DOHH2 (cell line): Measurements from ENCODE around the gene SEZ6.
"Not testable (repeated sequence)": the region's sequence is repeated elsewhere in the genome, so short reads cannot be mapped to it uniquely, and the experiment has no call there.

Experiments
- H3F3A ChIP-seq: fragments of 200-600 bp; sonication (generic), shearing (Covaris generic); 2 replicates; pipeline ENCODE4 v1.6.0; 2016; ENCODE audit warnings: antibody characterized with exemption, mild to moderate bottlenecking; ENCODE audit not compliant: control insufficient read depth, insufficient read depth
- H3K27ac ChIP-seq: fragments of 200-600 bp; sonication (generic); 2 replicates; pipeline ENCODE4 v1.5.1; 2014; ENCODE audit warnings: low read depth, mild to moderate bottlenecking, low read length, moderate library complexity
- H3K27me3 ChIP-seq: fragments of 200-600 bp; sonication (generic); 2 replicates; pipeline ENCODE4 v1.6.1; 2014; ENCODE audit warnings: mild to moderate bottlenecking, low read length, mixed read lengths; ENCODE audit not compliant: control insufficient read depth
- H3K36me3 ChIP-seq: fragments of 200-600 bp; sonication (generic); 2 replicates; pipeline ENCODE4 v1.6.1; 2014; ENCODE audit warnings: mild to moderate bottlenecking, low read length, moderate library complexity, mixed read lengths; ENCODE audit not compliant: control insufficient read depth
- H3K4me1 ChIP-seq: fragments of 200-600 bp; sonication (generic); 2 replicates; pipeline ENCODE4 v1.6.1; 2014; ENCODE audit warnings: mild to moderate bottlenecking, low read length, mixed read lengths; ENCODE audit not compliant: control insufficient read depth
- H3K4me2 ChIP-seq: fragments of 200-600 bp; sonication (generic); 2 replicates; pipeline ENCODE4 v1.6.0; 2014; ENCODE audit warnings: mild to moderate bottlenecking, low read length, moderate library complexity
- H3K4me3 ChIP-seq: fragments of 200-600 bp; sonication (generic); 2 replicates; pipeline ENCODE4 v1.5.1; 2014; ENCODE audit warnings: mild to moderate bottlenecking, low read length, mixed read lengths
- H3K79me2 ChIP-seq: fragments of 200-600 bp; sonication (generic); 2 replicates; pipeline ENCODE4 v1.6.1; 2014; ENCODE audit warnings: mild to moderate bottlenecking, low read length, mixed read lengths; ENCODE audit not compliant: control insufficient read depth
- H3K9me2 ChIP-seq: fragments of 200-600 bp; sonication (generic); replicated peaks from 2 replicates; pipeline ENCODE4 v1.6.1; 2014; ENCODE audit warnings: mild to moderate bottlenecking, low read length, mixed read lengths; ENCODE audit not compliant: control insufficient read depth
- H3K9me3 ChIP-seq: fragments of 200-600 bp; sonication (generic); 2 replicates; pipeline ENCODE4 v1.6.1; 2014; ENCODE audit warnings: antibody characterized with exemption, low read length, mixed read lengths; ENCODE audit not compliant: control insufficient read depth, insufficient read depth
- H4K20me1 ChIP-seq: fragments of 200-600 bp; sonication (generic); 2 replicates; pipeline ENCODE4 v1.6.0; 2014; ENCODE audit warnings: low read depth, mild to moderate bottlenecking, antibody characterized with exemption, low read length, moderate library complexity; ENCODE audit not compliant: control insufficient read depth, insufficient read depth
- EZH2phosphoT487 ChIP-seq: fragments of 200-600 bp; sonication (generic); IDR thresholded peaks from 2 replicates; pipeline ENCODE4 v1.6.1; 2017; ENCODE audit warnings: borderline replicate concordance, mild to moderate bottlenecking, antibody characterized with exemption, low read length, moderate library complexity, mixed read lengths
- TF ChIP-seq, protein P1 (sequence below): fragments of 200-600 bp; sonication (generic); IDR thresholded peaks from one replicate; pipeline ENCODE4 v1.5.1; 2014; ENCODE audit warnings: antibody characterized with exemption, mild to moderate bottlenecking, low read depth, low read length; ENCODE audit not compliant: poor library complexity, severe bottlenecking

SEZ6 gene

DNA sequence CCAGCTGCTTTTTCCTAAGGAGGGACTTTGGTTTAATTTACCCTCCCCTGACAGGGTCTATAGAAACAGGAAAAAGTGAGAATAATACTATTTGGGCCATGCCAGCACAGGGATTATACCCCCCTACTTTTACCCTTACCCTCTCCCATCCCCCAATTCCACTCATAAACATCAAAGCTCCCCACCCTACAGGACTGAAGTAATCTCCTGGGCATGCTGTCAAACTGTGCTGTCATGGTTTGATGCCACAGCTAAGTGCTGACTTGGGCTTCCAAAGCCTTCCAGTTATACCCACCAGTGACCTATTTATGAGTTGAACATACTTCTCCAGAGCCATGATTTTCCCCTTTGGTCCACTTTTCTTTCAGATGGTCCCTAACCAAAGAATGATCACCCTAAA lies 67.3 kb downstream of the SEZ6 start:
- H3K36me3 ChIP-seq: peaks cover 75% of the 10 kb centered on the region
- no peaks in the 10 kb centered on the region for H3K9me2 ChIP-seq
- H3K27me3 ChIP-seq: no peaks in the 10 kb centered on the region
- H3K4me2 ChIP-seq: no peak overlapping the region
- H3K27ac ChIP-seq: no peak overlapping the region
- peaks cover 98% of the 10 kb centered on the region for H3K79me2 ChIP-seq
- TF ChIP-seq EZH2phosphoT487: no peak
- TF ChIP-seq, protein P1, sequence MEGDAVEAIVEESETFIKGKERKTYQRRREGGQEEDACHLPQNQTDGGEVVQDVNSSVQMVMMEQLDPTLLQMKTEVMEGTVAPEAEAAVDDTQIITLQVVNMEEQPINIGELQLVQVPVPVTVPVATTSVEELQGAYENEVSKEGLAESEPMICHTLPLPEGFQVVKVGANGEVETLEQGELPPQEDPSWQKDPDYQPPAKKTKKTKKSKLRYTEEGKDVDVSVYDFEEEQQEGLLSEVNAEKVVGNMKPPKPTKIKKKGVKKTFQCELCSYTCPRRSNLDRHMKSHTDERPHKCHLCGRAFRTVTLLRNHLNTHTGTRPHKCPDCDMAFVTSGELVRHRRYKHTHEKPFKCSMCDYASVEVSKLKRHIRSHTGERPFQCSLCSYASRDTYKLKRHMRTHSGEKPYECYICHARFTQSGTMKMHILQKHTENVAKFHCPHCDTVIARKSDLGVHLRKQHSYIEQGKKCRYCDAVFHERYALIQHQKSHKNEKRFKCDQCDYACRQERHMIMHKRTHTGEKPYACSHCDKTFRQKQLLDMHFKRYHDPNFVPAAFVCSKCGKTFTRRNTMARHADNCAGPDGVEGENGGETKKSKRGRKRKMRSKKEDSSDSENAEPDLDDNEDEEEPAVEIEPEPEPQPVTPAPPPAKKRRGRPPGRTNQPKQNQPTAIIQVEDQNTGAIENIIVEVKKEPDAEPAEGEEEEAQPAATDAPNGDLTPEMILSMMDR: no peak
- no peak overlapping the region for H3K4me3 ChIP-seq
- no peaks in the 10 kb centered on the region for H3K4me1 ChIP-seq
- no peaks in the 10 kb centered on the region for H3K9me3 ChIP-seq
- peaks cover 2% of the 10 kb centered on the region; the same call in 1 of the 2 replicates for H3F3A ChIP-seq
- peaks cover 12% of the 10 kb centered on the region; the same call in 1 of the 2 replicates for H4K20me1 ChIP-seq

- Histone ChIP-seq H3K9me3 (no peaks in the 10 kb centered on the region), H3K4me3 (no peak overlapping the region), H3K27me3 (no peaks in the 10 kb centered on the region), H4K20me1 (peaks cover 16% of the 10 kb centered on the region; the same call in 1 of the 2 replicates), H3K27ac (no peak overlapping the region), H3K9me2 (no peaks in the 10 kb centered on the region), H3K36me3 (peaks cover 77% of the 10 kb centered on the region), H3K79me2 (peaks cover 98% of the 10 kb centered on the region), H3K4me2 (no peak overlapping the region), H3F3A (peaks cover 2% of the 10 kb centered on the region; the same call in 1 of the 2 replicates), H3K4me1 (no peaks in the 10 kb centered on the region)
- no peak for TF ChIP-seq EZH2phosphoT487
- TF ChIP-seq, protein P1: no peak
These were observed 68.6 kb downstream of the SEZ6 start for GRCh38 chr17:28937044-28937729.

GRCh38 chr17:28935744-28936460 lies 69.9 kb downstream of the SEZ6 start:
- Histone ChIP-seq H3K4me2 (no peak overlapping the region), H3K36me3 (peaks cover 66% of the 10 kb centered on the region)
- TF ChIP-seq, protein P1: no peak
- TF ChIP-seq EZH2phosphoT487: no peak

DNA sequence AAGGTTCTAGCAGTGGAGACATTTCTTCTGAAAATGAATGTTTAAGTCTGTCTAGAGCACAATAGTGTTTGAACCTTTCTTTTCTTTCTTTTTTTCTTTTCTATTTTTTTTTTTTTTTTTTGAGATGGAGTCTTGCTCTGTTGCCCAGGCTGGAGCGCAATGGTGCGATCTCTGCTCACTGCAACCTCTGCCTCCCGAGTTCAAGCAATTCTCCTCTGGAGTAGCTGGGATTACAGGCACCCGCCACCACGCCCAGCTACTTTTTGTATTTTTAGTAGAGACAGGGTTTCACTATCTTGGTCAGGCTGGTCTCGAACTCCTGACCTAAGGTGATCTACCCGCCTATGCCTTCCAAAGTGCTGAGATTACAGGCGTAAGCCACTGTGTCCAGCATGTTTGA lies 71.3 kb downstream of the SEZ6 start:
- Histone ChIP-seq H3K79me2 (peaks cover 98% of the 10 kb centered on the region), H3K36me3 (peaks cover 62% of the 10 kb centered on the region), H4K20me1 (peaks cover 18% of the 10 kb centered on the region)
- H3K27ac ChIP-seq, H3K4me3 ChIP-seq, H3K9me2 ChIP-seq, H3K9me3 ChIP-seq, H3K4me1 ChIP-seq, H3K27me3 ChIP-seq, H3F3A ChIP-seq, H3K4me2 ChIP-seq: not testable (repeated sequence)

More at GRCh38 chr17:28935744-28936460, 69.9 kb downstream of the SEZ6 start:
- Histone ChIP-seq H3K79me2 (peaks cover 98% of the 10 kb centered on the region), H3K27ac (no peak overlapping the region), H3K9me3 (no peaks in the 10 kb centered on the region), H4K20me1 (peaks cover 12% of the 10 kb centered on the region; the same call in 1 of the 2 replicates), H3K9me2 (no peaks in the 10 kb centered on the region), H3K4me1 (no peaks in the 10 kb centered on the region), H3K27me3 (no peaks in the 10 kb centered on the region), H3K4me3 (no peak overlapping the region), H3F3A (peaks cover 2% of the 10 kb centered on the region; the same call in 1 of the 2 replicates)
